Sciatic nerve (tissue), 2 donors: ENCODE measurements around the gene FZD2. TPM values are rescaled to one million over a fixed set of nuclear protein-coding genes. Genes with fewer than 3 reads are reported as not detected.

Experiments
- ATAC-seq: fragments of 200-7000 bp; cut with Tn5 transposase; one replicate; pipeline ENCODE4 v1.9.1; 2020; ENCODE audit warnings: mild to moderate bottlenecking, moderate library complexity
- DNase-seq: peaks from one replicate; pipeline ENCODE4 v3.0.0-alpha.2; 2020; ENCODE audit warnings: low spot score
- intact Hi-C: fragments of 100-400 bp; cut with DNase I; formaldehyde crosslinking; loops from one replicate; pipeline ENCODE4 v1.14.2; 2022
- total RNA-seq: library from RNA; stranded (reverse); fragmentation: NEBNext Ultra II Directional; extraction: Animal tissue kit (Norgen Biotek cat#: 25700); gene quantifications from one replicate; pipeline ENCODE4 v1.2.1, GENCODE V29; 2021
- donor health status: DM: no; HTN: no; CAD: no.
- donor health status: DM: no; HTN: no; CAD: no.

The FZD2 gene
- total RNA-seq, 1 donor from 2014 or later: 22.9 TPM

- ATAC-seq (peak; percentile 61), DNase-seq (no peak)
- intact Hi-C loops: no loop called here
Observed at GRCh38 chr17:44543213-44543904, 13.9 kb upstream of the FZD2 start.

- intact Hi-C loops: no loop called here
- DNase-seq: no peak
- ATAC-seq: no peak
Observed at GRCh38 chr17:44543905-44544523, 13.3 kb upstream of the FZD2 start.

DNA sequence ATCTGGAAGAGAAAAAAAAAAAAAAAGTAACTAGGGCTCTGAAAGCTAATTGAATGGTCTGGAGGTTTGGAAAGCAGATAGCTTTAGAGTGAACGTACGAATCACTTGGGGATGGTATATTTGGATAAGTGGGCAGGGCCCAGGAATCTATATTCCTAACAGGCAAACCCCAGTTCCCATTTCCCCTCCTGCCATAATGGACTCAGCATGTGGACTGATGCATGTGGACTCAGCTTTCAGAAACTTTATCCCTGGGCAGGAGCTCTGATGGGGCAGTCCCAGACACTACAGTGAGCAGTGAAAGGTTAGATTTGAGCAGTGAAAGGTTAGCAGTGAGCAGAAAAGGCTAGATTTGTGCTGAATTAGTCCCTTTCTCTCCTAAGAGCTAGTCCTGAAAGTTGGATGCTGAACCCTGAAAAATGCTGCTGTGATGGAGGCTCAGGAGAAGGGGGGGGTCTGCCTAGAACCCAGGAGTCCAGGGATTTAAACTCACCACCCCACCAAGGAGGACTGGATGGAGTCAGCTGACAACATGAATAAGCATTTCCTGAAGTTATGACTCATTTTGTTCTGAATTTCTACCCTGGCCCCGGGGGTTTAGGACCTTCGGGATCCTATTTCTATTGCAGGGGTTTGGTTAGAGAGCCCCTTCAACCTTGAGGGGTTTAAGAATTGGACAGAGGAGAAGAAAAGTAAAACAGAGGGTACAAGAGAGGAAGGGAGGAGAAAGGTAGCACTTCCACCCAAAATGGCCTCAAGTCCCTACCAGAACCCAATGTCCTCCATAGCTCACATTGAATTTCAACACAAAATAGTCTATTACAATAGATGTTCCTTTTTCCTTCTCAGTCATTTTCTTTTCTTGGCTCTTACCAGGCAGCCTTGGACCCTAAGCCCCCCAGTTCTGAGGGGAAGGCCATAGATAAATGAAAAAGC lies 10.3 kb upstream of the FZD2 start:
- intact Hi-C loops: loop anchor here (2.0 kb wide), 1 partner anchor 274 kb away; no protein-coding TSS in a partner anchor
- DNase-seq (no peak), ATAC-seq (no peak)

DNA sequence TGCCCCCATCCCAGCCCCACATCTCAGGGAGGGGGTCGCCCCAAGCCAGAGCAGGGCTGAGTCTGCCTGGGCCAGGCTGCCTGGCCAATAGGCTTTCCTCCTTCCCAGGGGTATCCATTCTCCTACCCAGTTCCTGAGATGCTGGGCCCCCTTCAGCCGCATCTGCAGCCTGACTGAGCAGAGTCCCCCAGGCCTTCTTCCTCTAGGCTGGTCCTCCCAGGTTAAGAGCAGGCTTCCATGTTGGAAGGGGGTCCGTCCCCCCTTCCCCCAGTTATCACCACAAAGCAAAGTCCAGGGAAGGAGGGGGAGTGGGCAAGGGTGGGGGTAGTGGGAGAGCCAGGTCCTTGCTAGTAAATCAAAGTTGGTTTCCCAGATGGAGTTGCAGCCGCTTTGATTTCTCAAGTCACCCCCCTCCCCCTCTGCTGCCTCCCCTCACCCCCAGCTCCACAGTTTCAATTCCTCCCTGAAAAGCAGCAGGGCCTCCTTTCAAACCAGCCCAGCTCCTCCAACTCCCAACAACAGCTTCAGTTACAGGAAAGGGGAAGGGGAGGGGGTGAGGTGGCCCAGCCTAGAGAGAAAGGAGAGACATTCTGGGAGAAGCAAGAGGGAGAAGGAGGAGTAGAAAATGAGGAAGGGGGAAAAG lies 9.5 kb upstream of the FZD2 start:
- intact Hi-C loops: loop anchor here (2.0 kb wide), 1 partner anchor 275 kb away; no protein-coding TSS in a partner anchor
- DNase-seq (no peak), ATAC-seq (no peak)

DNA sequence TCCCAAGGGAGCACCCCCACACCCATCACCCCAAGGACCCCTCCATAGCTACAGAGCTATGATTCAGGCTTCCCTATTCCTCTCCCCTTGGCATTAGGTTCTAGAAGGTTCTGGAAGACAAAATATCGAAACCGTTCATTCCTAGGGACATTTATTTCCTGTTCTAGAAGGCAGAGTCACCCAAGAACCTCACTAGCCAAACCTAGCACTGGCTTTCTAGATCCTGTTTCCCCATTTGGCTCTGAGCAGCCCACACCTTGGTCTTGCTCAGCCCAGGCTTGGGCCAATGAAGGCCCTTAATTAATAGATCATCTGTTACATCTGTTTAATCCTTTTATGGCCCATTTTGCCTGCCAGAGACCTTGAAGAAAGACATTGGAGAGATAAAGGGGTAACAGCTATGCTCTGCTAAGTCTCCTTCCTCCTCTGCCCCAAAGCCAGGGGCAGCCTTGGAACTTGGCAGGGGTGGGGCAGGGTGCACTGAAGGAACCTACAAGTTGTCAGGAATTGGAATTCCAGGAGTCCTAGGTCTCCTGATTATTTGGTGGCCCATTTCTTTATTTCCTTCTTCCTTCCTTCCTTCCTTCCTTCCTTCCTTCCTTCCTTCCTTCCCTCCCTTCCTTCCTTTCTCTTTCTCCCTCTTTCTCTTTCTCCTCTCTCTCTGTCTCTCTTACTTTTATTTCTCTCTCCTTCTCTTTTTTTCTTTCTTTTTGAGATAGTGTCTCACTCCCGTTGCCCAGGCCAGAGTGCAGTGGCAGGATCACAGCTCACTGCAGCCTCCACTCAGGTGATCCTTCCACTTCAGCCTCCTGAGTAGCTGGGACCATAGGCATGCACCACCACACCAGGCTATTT lies 8.7 kb upstream of the FZD2 start:
- no peak for DNase-seq
- ATAC-seq: no peak
- intact Hi-C loops: no loop called here

- intact Hi-C loops: no loop called here
- ATAC-seq (no peak), DNase-seq (no peak)
Observed at GRCh38 chr17:44549686-44550085, 7.6 kb upstream of the FZD2 start.

DNA sequence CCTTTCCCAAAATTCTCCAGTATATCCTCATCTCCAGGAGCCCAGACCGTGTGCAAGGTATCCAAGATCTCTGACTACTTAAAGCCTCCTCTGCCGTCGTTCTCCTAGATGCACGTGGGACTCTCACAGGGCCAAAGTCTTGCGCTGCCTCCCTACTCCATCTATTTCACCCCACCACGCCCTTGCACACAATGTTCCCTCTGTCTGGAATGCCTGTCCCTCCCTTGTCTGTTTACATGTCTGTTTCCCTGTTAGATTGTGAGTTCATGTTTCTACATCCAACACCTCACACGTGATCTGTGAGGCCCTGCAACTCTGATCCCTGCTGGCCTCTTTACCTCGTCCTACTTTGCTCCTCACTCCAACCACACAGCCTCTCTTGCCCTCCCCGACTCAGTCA lies 4.9 kb upstream of the FZD2 start:
- peak; percentile 60 for ATAC-seq
- intact Hi-C loops: no loop called here
- DNase-seq: no peak

GRCh38 chr17:44555099-44555498 lies 2.2 kb upstream of the FZD2 start:
- ATAC-seq (no peak), DNase-seq (no peak)
- intact Hi-C loops: no loop called here

DNA sequence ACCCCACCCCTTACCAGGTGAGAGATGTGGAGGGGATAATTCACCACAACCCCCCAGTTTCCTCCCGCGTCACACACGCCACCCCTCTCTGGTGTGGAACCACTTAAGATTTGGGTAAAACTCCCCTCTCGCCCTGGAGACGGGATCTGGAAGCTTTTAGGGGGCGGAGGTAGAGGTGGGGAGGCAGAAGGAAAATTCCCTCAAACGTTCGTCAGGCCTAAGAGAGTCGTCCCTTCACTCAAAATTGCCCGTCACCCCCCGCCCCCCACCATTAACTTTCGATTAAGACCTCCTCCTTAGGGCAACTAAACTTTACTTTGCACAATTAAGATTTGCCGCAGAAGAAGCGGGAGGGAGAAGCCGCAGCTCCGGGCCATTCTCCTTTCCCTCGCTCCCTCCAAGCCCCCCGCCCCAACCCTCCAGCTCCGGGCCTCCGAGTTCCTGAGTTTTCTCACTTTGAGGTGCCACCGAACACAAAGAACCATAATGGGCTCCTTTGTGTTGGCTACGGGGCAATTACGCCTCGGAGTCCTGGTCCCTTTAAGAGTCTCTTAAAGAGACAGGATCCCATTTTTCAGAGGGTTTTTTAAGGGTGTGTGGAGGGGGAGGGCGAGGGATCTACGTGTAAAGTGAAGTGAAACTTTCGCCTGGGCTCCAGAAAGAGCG lies 985 bp upstream of the FZD2 start:
- intact Hi-C loops: no loop called here
- DNase-seq: peak; percentile 66
- peak; percentile 77 for ATAC-seq

DNA sequence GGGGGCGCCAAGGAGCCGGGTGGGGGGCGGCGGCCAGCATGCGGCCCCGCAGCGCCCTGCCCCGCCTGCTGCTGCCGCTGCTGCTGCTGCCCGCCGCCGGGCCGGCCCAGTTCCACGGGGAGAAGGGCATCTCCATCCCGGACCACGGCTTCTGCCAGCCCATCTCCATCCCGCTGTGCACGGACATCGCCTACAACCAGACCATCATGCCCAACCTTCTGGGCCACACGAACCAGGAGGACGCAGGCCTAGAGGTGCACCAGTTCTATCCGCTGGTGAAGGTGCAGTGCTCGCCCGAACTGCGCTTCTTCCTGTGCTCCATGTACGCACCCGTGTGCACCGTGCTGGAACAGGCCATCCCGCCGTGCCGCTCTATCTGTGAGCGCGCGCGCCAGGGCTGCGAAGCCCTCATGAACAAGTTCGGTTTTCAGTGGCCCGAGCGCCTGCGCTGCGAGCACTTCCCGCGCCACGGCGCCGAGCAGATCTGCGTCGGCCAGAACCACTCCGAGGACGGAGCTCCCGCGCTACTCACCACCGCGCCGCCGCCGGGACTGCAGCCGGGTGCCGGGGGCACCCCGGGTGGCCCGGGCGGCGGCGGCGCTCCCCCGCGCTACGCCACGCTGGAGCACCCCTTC lies 484 bp downstream of the FZD2 start:
- ATAC-seq (no peak), DNase-seq (peak; percentile 67)
- intact Hi-C loops: no loop called here

GRCh38 chr17:44558334-44558709 lies 1.0 kb downstream of the FZD2 start:
- intact Hi-C loops: no loop called here
- no peak for ATAC-seq
- no peak for DNase-seq

- ATAC-seq: no peak
- DNase-seq: no peak
- intact Hi-C loops: no loop called here
Observed at GRCh38 chr17:44558710-44559633, 1.7 kb downstream of the FZD2 start.

DNA sequence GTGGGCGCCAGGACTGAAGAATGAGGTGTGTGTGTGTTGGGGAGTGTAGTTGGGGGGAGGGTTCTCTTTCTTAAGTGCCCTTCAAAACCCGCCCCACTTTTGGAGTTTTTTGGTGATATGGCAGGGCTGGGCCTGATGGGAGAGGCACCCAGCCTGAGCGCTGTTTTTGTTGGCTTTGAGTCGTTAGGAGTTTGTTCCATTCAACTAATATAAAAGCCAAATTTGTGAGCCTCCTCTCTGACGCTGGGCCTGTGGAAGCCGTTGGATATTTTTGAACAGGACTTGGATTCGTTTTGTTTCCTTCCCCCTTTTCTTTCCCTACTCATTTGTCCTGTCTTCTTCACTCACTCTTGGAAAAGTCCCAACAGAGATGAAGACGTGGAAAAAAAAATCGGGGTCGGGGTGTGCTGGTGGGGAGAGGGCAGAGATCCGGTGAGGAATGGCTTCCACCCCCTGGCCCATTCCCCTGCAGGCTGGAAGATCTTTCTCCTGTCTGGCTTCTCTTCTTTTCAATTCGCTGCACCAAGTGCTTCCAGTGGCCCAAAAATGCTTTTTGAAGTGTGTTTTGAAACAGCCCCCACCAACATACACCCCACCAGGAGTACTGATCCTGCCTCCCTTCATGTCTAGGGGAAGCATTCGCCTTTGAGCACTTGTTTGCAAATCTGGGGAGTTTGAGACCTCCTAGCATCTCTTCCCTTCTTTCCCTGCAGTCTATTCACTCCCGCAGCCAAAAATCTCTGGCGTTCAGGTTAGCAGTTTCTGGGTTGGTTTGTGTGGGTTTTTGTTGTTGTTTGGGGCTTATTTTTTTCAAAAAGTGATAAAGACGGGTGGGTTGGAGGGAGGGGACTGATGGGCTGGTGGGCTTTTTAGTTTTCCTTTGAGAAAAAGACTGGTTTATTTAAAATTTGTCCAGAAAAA lies 2.6 kb downstream of the FZD2 start:
- DNase-seq: no peak
- intact Hi-C loops: no loop called here
- peak; percentile 21 for ATAC-seq

GRCh38 chr17:44561237-44561623 lies 3.9 kb downstream of the FZD2 start:
- DNase-seq (no peak), ATAC-seq (no peak)
- intact Hi-C loops: no loop called here

GRCh38 chr17:44564429-44564828 lies 7.1 kb downstream of the FZD2 start:
- DNase-seq: no peak
- no peak for ATAC-seq
- intact Hi-C loops: no loop called here
